Pons (tissue), 1 donor: ENCODE results near the gene ADAP1.
"Not testable (repeated sequence)": the region's sequence is repeated elsewhere in the genome, so short reads cannot be mapped to it uniquely, and the experiment has no call there.

Experiments used
- DNase-seq: peaks from one replicate; pipeline ENCODE4 v3.0.0-alpha.2; 2016; ENCODE audit warnings: low spot score

The ADAP1 gene, protein sequence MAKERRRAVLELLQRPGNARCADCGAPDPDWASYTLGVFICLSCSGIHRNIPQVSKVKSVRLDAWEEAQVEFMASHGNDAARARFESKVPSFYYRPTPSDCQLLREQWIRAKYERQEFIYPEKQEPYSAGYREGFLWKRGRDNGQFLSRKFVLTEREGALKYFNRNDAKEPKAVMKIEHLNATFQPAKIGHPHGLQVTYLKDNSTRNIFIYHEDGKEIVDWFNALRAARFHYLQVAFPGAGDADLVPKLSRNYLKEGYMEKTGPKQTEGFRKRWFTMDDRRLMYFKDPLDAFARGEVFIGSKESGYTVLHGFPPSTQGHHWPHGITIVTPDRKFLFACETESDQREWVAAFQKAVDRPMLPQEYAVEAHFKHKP

DNA sequence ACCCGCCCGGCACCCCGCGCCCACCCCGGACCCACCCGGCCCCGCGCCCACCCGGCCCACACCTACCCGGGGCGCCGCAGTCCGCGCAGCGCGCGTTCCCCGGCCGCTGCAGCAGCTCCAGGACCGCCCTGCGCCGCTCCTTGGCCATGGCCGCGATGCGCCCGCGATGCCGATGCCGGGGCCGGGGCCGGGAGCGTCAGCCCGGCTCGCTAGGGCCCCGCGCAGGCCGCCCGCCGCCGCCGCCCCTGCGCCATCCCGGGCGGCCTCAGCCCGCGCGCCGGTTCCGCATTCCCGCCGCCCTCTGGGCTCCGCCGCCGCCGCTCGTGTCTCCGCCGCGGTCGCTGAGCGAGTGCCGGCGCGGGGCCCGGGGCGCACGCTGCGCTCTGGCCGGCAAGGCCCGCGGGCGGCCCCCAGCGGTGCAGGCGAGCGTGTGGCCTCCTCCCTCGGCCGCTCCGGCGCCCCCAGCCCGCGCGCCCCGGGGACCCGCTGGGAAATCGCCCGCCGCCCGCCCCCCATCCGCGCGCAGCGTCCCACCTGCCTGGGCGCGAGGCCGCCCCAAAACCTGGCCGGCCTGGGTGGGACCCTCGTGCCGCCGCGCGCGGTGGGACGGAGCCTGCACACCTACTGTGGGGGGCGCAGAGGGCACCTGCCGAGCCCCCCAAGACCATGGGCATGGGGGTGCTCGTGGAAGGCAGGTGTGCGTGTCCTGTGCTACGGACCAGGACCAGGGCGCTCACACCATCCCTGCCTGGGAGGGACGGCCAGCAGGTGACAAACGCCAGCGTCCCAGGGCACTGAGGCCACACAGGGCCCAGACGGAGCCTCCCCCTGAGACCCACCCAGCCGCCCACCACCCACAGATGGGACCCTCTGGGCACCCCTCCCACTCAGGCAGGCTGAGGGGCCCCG, at the start of gene ADAP1:
ADAP1 (minus strand) TSS at position 351 of the 909 bp plus-strand sequence; CDS start at position 148, 203 bp downstream.
- DNase-seq, result no peak

DNA sequence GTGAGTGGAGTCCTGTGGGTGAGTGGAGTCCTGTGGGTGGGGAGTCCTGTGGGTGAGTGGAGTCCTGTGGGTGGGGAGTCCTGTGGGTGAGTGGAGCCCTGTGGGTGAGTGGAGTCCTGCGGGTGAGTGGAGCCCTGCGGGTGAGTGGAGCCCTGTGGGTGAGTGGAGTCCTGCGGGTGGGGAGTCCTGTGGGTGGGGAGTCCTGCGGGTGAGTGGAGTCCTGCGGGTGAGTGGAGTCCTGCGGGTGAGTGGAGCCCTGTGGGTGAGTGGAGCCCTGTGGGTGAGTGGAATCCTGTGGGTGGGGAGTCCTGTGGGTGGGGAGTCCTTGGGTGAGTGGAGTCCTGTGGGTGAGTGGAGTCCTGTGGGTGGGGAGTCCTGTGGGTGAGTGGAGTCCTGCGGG, 48.0 kb upstream of the ADAP1 start:
- not testable (repeated sequence) for DNase-seq

DNA sequence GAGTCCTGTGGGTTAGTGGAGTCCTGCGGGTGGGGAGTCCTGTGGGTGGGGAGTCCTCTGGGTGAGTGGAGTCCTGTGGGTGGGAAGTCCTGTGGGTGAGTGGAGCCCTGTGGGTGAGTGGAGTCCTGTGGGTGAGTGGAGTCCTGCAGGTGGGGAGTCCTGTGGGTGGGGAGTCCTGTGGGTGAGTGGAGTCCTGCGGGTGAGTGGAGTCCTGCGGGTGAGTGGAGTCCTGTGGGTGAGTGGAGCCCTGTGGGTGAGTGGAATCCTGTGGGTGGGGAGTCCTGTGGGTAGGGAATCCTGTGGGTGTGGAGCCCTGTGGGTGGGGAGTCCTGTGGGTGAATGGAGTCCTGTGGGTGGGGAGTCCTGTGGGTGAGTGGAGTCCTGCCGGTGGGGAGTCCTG, 47.5 kb upstream of the ADAP1 start:
- not testable (repeated sequence) for DNase-seq

DNA sequence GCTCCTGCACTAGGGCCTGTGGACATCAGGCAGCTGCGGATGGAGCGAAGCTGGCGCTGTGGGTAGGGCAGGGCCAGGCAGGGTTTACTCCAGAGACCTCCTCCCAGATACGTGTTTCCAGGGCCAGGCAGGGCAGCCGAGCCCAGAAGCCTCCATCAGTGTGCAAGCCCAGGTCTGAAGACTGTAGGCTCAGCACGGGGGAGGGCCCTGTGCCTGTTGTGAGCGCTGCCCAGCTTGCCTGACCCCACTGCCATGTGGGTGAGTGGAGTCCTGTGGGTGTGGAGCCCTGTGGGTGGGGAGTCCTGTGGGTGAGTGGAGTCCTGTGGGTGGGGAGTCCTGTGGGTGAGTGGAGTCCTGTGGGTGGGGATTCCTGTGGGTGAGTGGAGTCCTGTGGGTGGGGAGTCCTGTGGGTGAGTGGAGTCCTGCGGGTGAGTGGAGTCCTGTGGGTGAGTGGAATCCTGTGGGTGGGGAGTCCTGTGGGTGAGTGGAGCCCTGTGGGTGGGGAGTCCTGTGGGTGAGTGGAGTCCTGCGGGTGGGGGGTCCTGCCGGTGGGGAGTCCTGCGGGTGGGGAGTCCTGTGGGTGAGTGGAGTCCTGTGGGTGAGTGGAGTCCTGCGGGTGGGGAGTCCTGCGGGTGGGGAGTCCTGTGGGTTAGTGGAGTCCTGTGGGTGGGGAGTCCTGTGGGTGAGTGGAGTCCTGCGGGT, 46.7 kb upstream of the ADAP1 start:
- not testable (repeated sequence) for DNase-seq

DNA sequence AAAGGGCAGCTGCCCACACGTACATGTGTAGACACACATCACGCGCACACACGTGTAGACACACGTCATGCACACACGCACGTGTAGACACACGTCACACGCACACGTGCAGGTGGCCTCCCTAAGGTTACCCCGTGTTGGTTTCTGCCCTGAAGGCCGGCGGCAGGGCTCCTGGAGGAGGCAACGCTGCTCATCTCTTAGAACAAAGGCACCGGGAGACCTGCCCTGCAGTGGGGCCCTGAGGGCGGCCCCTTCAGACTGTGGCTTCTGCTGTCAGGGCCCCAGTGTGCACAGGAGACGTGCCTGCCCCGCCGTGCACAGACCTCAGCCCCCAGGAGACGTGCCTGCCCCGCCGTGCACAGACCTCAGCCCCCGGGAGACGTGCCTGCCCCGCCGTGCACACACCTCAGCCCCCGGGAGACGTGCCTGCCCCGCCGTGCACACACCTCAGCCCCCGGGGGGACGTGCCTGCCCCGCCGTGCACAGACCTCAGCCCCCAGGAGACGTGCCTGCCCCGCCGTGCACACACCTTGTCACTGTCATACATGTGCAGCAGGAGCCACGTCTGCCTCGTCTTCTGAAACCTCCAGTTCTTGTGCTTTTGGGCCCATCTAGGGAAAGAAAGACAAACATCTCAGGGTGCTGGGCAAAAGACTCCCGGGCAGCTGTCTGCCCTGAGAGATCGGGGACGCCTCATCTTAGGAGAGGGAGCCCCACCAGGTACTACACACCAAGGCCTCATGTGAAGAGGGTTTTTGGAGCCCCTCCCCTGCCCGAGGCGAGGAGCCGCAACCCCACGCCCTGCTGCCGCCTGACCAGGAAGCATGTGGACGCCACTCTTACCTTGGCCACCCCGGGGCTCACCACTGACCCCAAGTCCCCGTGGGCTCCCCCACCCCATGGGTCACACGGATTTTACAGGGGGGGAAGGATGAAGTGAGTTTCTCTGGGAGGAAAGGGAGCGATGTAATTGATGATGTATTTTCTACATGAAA, 45.8 kb upstream of the ADAP1 start:
- no peak for DNase-seq

DNA sequence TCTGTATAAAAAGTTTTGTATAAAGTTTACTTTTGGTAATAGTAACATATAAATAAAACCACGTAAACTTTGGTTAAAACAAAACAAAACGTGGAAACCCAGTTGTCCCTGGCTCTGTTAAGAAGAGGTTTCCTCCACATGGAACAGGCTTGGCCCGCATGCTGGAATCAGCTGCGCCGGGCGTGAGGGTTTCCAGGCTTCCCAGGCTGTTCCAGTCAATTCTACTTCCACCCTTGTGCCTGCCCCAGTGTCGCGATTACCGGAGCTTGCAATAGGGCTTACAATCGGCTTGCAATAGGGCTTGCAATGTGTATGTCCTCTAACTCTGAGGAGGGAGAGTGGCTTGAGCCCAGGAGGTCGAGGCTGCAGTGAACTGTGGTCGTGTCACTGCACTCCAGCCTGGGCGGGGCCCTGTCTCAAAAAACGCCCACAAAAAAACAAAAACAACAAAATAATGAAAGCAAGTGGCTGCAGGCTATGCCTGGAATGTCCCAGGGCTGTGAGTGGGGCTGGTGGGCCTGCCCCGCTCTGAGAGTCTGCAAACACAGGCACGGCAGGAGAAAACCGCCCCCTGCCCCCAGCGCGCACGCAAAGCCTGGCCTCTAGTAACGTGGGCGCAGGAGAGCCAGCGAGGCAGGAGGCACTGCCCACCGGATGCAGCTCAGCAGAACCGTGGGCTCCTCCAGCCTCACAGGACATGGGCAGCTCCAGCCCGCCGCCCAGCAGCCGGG, 44.8 kb upstream of the ADAP1 start:
- no peak for DNase-seq

DNA sequence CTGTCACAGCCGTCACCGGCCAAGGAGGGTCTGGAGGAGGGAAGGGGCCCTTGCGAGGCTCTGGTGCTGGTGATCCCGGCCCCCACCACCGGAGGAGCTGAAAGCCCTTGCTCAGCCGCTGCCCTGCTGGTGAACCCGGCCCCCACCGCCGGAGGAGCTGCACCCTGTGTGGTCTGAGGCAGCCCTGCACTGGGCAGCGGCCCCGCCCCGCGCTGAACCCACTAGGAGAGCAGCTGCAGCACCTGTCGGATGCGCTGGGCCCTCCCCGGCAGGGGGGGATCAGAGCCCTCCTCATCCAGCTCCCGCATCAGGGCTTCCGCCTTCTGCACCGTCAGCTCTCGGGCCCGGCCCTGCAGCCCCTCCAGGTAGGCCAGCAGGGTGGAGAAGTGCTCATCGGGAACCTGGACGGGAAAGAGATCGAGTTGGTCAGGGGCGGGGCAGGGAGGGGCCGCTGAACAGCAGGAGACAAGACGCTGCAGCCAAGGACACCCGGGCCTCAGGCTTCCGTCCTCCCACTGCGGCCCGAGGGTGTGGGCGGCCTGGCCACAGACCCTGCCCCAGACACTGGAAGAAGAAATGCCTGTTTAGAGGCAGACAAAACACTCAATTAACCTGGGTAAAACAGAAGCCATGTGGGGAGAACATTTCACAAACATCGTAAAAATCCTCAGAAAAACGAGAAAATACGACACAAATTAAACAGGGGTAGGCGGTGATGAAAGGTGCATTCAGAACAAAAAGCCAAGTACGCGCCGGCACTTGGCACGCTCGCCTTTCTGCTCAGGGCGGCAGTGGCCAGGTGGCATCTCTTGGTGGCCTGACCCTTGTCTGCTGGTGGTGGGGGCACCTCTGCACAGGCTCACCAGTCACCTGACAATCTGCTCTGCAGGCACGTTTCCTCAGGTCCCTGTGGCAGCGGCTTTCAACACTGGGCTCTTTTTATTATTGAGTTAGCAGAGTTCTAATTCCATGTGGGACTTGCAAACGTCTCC, 43.2 kb upstream of the ADAP1 start:
- no peak for DNase-seq

DNA sequence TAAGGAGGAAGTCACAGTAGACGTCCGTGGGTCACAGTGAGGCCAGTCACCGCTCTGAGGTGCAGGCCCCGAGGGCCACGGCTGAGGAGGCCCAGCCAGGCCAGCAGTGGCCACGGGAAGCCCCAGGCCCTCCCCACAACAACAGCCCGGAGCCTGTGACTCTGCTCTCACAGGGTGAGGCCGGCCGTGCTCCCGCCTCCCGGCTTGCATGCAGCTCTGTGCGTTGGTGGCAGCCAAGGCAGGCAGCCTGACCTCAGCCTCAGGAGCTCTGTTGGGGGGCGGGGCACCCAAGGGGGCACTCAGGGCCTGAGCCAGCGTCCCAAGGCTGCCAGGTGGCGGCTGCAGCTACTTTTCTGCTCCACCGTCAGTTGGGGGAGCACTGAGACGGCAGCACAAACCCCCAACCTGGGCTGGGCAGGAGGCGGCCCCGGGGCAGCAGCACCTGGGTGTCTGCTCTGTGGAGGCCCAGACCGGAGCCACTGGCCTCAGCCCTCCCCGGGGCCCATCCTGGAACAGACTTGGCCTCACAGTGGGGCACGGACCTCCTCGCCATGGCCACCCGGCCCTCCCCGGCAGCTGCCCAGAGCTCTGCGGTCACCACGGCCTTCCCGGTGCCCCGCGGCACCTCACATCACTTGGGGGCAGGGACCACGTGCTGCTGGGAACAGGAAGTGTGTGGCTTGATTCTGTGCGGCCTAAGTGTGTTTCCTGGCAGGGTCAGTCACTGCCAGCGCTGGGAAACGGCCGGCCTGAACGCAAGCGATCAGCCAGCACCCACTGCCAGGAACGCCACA, 41.8 kb upstream of the ADAP1 start:
- DNase-seq, result no peak

DNA sequence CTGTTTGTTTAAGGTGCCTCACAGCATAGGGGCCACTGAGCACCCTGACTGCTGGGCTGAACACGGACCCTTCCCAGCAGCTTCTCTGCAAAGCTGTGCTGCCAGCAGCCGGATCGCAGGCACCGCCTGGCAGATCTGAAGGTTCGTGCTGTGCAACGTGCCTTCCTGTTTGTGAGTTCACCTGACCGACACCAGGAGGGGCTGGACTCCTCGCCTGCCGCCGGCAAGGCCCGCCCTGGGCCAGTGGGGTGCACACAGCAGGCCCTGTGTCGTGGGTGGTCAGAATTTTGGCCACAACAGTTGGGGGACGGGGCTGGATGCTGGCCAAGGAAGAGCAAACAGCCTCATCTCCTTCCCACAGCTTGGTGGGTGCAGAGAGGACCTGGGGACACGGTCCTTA, 41.1 kb upstream of the ADAP1 start:
- no peak for DNase-seq

DNA sequence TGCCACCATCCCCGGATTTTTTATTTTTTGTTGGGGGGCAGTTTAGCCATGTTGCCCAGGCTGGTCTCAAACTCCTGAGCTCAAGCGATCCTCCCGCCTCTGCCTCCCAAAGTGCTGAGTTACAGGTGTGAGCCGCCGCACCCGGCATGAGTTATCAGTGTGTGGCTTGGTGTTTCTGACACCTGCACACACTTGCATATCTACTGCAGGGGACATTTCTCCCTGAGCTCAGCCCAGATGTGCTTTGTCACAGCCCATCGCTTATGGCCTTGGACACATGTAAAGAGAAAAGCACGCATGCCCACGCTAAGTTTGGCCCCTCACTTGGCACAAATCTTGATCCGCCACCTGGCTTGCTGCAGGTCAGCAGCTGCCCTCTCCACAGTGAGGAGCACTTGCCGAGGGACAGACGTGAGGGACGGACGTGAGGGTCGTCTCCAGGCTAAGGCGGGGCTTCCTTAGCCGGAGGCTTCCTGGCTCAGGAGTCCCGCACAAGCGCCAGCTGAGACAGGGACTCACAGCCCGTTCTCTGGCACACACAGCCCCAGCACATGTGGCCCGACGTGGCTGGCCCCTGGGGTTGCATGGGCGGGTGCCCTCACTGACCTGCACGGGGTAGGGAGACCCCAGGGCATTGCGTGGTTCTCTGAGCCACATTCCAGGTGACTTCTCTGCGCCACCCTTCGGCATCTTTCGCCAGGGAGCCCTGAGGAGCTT, 40.3 kb upstream of the ADAP1 start:
- DNase-seq, result no peak

DNA sequence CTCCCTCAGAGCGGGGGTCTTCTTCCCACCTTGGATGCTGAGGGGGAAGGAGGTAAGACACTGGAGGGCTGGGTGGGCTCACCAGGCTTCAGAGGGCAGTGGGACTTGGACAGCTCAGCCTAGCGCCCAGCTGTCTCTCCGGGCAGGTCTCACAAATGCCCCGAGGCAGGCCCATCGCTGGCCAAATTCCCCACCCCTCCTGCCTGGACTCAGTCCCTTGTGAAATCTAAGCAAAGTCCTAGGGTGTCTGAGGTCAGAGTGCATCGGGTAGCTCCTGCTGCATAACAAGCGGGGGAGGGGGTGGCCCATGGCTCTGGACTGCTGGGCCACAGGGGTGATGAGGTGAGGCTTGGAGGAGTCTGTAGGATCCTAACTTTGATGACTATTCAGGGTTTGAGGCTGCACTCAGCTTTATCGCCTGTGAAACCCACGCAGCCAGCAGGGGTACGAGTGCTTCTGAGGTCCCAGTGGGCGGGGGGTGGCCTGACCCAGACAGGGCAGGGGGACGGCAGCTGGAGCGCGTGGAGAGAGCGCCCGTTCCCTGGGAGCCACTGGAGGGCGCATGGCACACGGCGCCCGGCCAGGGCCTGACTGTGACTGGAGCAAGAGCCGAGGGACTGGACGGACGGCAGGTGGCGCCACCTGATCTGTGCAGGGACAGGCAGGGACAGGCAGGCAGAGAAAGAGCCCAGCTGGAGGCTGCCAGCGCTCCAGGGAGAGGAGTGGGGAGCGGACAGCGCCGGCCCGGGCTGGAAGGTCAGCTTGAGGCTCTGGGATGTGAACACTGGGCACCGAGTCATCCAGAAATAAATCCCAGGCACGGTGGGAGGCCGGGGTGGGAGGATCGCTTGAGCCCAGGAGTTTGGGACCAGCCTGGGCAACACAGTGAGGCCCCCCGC, 38.5 kb upstream of the ADAP1 start:
- DNase-seq, result peak; percentile 97

DNA sequence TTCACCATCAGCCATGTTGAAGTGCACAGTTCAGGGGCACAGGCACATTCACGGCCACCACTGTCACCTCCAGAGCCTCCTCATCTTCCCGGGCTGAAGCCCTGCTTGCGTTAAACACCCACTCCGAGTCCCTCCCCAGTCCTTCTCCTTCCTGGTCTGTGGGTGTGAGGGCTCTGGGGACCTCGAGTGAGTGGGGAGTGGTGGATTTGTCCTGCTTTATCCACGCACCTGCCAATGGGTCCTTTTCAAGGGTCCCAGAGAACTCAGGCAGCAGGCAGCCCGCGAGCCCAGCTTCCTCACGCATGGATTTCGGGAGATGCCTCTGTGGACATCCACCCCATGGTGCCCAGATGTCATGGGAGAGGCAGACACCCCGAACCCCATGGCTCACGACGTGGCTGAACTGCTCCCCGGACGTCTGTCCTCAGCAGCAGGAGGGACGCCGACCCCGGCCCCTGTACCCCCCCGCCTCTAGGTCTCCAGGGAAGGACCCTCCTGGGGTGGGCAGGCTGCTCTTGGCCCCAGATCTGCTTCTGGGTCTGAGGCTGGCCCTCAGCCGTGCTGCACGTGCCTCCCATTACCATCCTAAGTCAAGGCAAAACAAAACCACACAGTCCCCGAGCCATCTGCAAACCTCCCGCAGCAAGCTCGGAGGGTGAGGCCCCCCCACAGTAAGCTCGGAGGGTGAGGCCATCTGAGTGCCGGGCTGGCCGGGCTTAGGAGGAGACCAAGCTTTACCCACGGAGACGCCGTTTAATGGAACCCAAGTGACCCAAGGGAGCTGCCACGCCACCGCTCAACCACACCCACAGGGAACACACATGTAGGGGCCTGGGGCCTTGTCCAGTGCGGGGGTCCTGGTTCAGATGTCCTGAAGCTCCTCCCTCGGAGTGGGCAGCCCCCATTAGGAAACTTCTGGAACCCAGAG, 37.5 kb upstream of the ADAP1 start:
- no peak for DNase-seq

DNA sequence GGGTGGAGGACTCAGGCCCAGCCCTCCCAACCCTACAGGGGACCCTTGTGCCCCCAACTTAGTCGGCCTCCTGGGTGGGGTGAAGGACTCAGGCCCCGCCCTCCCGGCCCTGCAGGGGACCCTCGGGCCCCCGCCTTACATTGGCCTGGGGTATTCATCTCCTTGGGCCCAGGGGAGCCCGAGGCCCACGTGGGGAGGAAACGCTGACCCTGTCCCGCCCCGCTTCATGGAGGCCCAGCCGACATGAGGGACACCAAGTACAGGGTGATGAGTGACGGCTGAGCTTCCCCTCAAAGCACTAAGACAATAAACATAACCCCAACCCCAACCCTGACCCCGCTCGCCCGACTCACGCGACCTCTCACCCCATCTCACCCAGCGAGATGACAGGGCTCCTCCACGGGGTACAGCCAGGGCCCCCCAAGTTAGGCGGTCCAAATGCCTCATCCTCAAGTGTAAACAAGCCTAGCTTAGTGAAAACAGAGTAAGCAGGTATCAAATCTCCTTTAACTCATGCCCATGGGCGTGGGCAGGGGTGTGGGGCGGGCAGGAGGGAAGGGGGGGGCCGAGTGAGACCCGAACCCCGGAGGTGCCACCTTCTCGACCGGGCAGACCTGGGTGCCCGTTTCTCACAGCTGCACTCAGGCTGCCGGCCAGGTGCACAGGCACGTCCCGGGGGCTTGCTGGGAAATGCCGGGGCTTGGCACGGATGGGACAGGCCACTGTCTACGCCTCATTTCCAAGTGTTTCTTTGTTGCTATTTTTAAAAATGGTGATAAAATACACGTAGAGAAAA, 36.7 kb upstream of the ADAP1 start:
- no peak for DNase-seq

DNA sequence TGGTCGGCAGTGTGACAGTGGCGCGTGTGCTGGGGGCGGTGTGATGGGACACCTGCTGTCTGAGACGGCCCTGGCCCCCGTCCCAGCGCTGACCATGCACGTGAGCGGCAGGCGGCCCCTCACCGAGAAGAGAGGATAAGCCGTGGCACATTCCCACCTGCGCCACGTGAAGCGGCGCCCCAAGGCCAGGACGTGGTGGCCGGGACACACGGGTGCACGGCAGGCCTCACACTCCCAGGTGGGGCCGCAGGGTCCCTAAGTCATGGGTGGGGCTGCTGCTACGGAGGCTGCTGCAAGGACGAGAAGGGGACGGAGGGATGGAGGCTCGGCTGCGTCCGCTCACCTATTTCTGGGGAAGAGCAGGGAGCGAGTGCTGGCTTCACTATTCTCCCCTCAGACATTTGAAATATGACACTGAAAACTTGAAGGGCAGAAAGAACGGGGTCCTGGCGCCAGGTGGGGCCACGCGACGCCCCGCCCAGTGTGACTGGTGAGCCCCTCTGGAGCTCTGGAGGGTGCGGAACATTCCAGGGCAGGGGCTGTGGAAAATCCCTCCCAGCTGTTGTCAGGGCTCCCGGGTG, 36.0 kb upstream of the ADAP1 start:
- no peak for DNase-seq
